Common myeloid progenitor, CD34-positive (primary cell): Measurements from ENCODE around the gene RAP2A. TPM values are rescaled to one million over a fixed set of nuclear protein-coding genes. Genes with fewer than 3 reads are reported as not detected.

Experiments
- CTCF ChIA-PET: fragments of 350-600 bp; sonication (Branson Sonifier 250); formaldehyde crosslinking; loops from one replicate; lab custom pipeline; 2021; ENCODE audit warnings: antibody characterized with exemption; lab: Charles Lee
- POLR2A ChIA-PET: fragments of 350-600 bp; sonication (Branson Sonifier 250); formaldehyde crosslinking; loops from one replicate; lab custom pipeline; 2021; ENCODE audit warnings: antibody characterized with exemption; lab: Charles Lee
- DNase-seq, 3 donors: peaks; one replicate each; pipeline versions ENCODE4 v3.0.0 to v3.0.0-alpha.2; 2013
- H3K27ac ChIP-seq, 2 experiments: 1 replicate in 1 of 2; 2 replicates in 1 of 2; pipeline ENCODE4 v1.7.0; 2013; ENCODE audit warnings: inconsistent platforms in 2 of 2, low read length in 2 of 2, mild to moderate bottlenecking in 2 of 2, low read depth in 1 of 2, moderate library complexity in 1 of 2; ENCODE audit not compliant: severe bottlenecking in 2 of 2, insufficient read depth in 1 of 2, poor library complexity in 1 of 2
- H3K27me3 ChIP-seq, 5 experiments: replicated peaks in 2 of 5; 1 replicate in 3 of 5; 2 replicates in 2 of 5; pipeline versions ENCODE4 v1.6.1 to v1.7.0; 2013; ENCODE audit warnings: low read length in 4 of 5, mild to moderate bottlenecking in 2 of 5, moderate library complexity in 2 of 5, inconsistent platforms in 1 of 5; ENCODE audit not compliant: insufficient read depth in 5 of 5, control insufficient read depth in 4 of 5
- H3K36me3 ChIP-seq, 4 experiments: 1 replicate in 2 of 4; 2 replicates in 2 of 4; pipeline versions ENCODE4 v1.6.1 to v1.7.0; 2013; ENCODE audit warnings: low read length in 3 of 4, control low read depth in 1 of 4, mild to moderate bottlenecking in 1 of 4; ENCODE audit not compliant: control insufficient read depth in 4 of 4, insufficient read depth in 4 of 4
- H3K4me1 ChIP-seq, 4 experiments: 1 replicate in 3 of 4; 2 replicates in 1 of 4; pipeline versions ENCODE4 v1.6.1 to v1.7.1; 2013; ENCODE audit warnings: low read length in 3 of 4, mild to moderate bottlenecking in 3 of 4, control low read depth in 1 of 4, inconsistent platforms in 1 of 4, moderate library complexity in 1 of 4; ENCODE audit not compliant: control insufficient read depth in 4 of 4, insufficient read depth in 4 of 4; ENCODE audit errors: control extremely low read depth in 1 of 4
- H3K4me3 ChIP-seq, 7 experiments: 1 replicate in 4 of 7; 2 replicates in 3 of 7; pipeline versions ENCODE4 v1.5.1 to v1.7.0; 2013; ENCODE audit warnings: mild to moderate bottlenecking in 7 of 7, low read length in 6 of 7, moderate library complexity in 6 of 7, inconsistent platforms in 2 of 7, low read depth in 2 of 7, control low read depth in 1 of 7; ENCODE audit not compliant: insufficient read depth in 4 of 7, control insufficient read depth in 1 of 7; ENCODE audit errors: extremely low read depth in 1 of 7
- H3K9me3 ChIP-seq, 5 experiments: 1 replicate in 4 of 5; 2 replicates in 1 of 5; pipeline versions ENCODE4 v1.6.1 to v1.7.1; 2013; ENCODE audit warnings: low read length in 4 of 5, mild to moderate bottlenecking in 2 of 5, inconsistent platforms in 1 of 5, low read depth in 1 of 5, moderate library complexity in 1 of 5; ENCODE audit not compliant: control insufficient read depth in 4 of 5, insufficient read depth in 2 of 5; ENCODE audit errors: control extremely low read depth in 1 of 5
- WGBS: methylation state at CpG from one replicate; pipeline ENCODE4 v1.1.5; 2013; ENCODE audit not compliant: insufficient coverage; 5-methylcytosine and 5-hydroxymethylcytosine counted together
- polyA plus RNA-seq: library from polyadenylated mRNA; unstranded; fragments of 120-200 nt; gene quantifications from one replicate; pipeline ENCODE4 v1.2.1, GENCODE V29; 2013

The RAP2A gene
- polyA plus RNA-seq: 17.0 TPM

DNA sequence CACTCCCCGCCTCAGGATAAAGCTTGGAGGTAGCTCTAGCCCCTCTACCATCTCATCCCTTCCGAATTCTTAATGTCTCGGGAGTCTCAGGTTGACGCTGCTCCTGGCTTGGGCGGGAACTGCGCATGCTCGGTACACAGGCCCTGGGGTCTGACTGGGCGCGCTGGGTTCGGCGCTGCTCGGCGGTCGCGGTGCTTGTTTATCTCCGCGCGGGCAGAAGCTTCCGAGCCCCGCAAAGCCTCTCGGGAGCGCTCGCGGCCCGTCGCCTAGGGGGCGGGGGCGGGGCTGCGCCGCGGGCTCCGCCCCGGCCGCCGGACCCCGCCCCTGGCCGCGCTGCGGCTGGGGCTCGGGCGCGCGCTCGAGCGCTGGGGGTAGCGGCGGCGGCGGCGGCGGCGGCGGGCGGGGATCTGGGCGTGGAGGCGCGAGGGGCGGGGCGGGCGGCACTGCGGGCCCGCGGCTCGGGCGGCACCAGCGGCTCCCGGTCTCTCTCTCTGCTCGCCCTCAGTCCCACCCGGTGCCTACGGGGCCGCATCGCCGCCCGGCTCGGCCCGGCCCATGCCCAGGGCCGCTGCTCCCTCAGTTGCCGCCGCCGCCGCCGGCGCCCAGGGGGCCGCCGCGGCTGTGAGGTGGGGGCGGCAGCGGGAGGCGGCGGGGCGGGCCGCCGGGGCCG lies at the start of gene RAP2A:
Gene RAP2A (plus strand): TSS at position 443 of the 670 bp plus-strand sequence. CDS start 302 bp downstream, outside the sequence.
- ChIA-PET POLR2A (interaction anchor here (0.7 to 1.3 kb wide), 2 partner anchors 10 to 308 kb away, joined by 3 read pairs; no protein-coding TSS in a partner anchor), CTCF (interaction anchor here (0.7 to 1.6 kb wide), 4 partner anchors 37 to 322 kb away, joined by 3 to 5 read pairs (median 4); no protein-coding TSS in a partner anchor)
- Histone ChIP-seq H3K27ac (peak within 1 kb of the TSS; percentile 98 to 99), H3K27me3 (no peaks in the 10 kb centered on the region), H3K4me3 (peak within 1 kb of the TSS; percentile 76 to 99 (median 90)), H3K36me3 (peaks cover 0 to 2% (median 0%) of the 10 kb centered on the region in 4 experiments), H3K4me1 (peaks cover 7 to 40% (median 14%) of the 10 kb centered on the region in 4 experiments), H3K9me3 (no peaks in the 10 kb centered on the region)
- WGBS: under 1% methylated on average over 55 of the region's 94 CpGs
- peak; percentile 93 to 96 (median 95) for DNase-seq

DNA sequence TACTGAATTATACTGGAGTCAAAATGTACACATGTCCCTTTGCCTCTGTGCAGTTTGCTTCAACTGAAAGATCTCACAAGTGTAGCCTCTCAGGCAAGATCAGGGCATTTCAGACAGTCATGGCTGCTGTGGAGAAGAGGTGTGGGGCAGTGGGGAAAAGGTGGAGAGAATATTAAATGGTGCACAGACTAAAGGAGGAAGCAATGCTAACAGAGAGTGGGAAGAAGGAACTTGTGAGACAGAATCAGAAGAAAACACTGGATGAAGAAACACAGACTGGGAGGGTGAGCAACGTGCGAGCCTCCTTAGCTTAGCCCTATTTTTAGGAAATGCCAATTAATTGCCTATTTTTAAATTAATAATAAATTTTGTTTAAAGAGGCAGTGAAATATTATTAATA lies 49.6 kb upstream of the RAP2A start:
- POLR2A ChIA-PET: no interaction called here
- H3K27me3 ChIP-seq: no peaks in the 10 kb centered on the region

DNA sequence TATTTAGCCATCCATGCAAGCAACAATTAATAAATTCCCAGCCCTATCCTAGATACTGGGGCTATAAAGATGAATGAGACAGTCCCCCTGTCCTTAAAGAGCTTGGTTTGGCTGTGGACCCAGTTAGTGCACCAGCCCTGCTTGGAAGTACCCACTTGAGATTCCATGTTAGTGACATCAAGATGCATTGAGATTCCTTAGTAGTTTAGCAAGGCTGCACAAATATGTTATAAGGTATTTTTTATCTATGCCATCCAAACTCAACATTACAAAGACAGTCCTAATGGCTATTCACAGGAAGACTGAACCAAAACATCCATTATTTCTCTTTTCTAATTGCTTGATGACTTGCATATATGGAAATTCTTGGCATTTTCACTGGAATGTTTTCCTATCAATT lies 48.8 kb upstream of the RAP2A start:
- no peak overlapping the region for H3K4me3 ChIP-seq
- POLR2A ChIA-PET: no interaction called here
- H3K36me3 ChIP-seq: peaks cover 0 to 2% (median 0%) of the 10 kb centered on the region in 4 experiments
- DNase-seq: no peak
- H3K4me1 ChIP-seq: peaks cover 9 to 52% (median 21%) of the 10 kb centered on the region in 4 experiments
- no peak overlapping the region for H3K27ac ChIP-seq
- H3K27me3 ChIP-seq: no peaks in the 10 kb centered on the region
- CTCF ChIA-PET: no interaction called here
- no peaks in the 10 kb centered on the region for H3K9me3 ChIP-seq

More for the DNA sequence above, 49.6 kb upstream of the RAP2A start:
- Histone ChIP-seq H3K36me3 (peaks cover 0 to 2% (median 0%) of the 10 kb centered on the region in 4 experiments), H3K4me3 (no peak overlapping the region), H3K27ac (no peak overlapping the region), H3K9me3 (no peaks in the 10 kb centered on the region), H3K4me1 (peaks cover 9 to 57% (median 22%) of the 10 kb centered on the region in 4 experiments)
- WGBS: no CpG with 5 or more reads among the region's 2 CpGs
- no peak for DNase-seq
- CTCF ChIA-PET: no interaction called here

DNA sequence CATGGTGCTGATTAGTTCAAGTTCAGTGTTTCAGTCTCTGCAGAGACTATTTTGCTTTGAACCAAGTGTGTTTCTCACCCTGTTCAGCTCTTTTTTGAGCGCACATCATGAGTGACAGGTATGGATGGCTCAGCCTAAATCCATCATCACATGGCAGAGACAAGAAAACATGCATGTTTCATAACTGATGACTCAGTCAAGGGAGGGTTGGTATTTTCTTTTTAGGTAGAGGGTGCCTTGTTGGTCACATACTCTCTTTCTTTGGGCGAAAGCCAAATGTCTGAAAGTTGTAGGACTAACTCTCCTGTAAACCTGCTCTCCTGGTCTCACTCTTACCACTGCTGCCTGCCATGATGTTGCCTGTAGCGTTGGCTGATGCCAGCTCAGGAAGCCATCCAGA lies 48.1 kb upstream of the RAP2A start:
- no peak for DNase-seq
- ChIA-PET POLR2A (no interaction called here), CTCF (no interaction called here)
- Histone ChIP-seq H3K9me3 (no peaks in the 10 kb centered on the region), H3K4me1 (peaks cover 9 to 56% (median 21%) of the 10 kb centered on the region in 4 experiments), H3K27me3 (no peaks in the 10 kb centered on the region), H3K27ac (no peak overlapping the region), H3K36me3 (peaks cover 0 to 2% (median 0%) of the 10 kb centered on the region in 4 experiments), H3K4me3 (no peak overlapping the region)
- WGBS: 100% methylated on average over 1 of the region's 3 CpGs

GRCh38 chr13:97386801-97387484 lies 47.0 kb upstream of the RAP2A start:
- WGBS: 14% methylated on average over 4 of the region's 4 CpGs
- peaks cover 9 to 56% (median 21%) of the 10 kb centered on the region in 4 experiments for H3K4me1 ChIP-seq
- peak overlapping the region in 1 of 7 experiments; percentile 20 for H3K4me3 ChIP-seq
- POLR2A ChIA-PET: interaction anchor here (2.0 kb wide), 1 partner anchor 46 kb away, joined by 6 read pairs; no protein-coding TSS in a partner anchor
- no peak overlapping the region for H3K27ac ChIP-seq
- no peaks in the 10 kb centered on the region for H3K27me3 ChIP-seq
- H3K36me3 ChIP-seq: peaks cover 0 to 10% (median 1%) of the 10 kb centered on the region in 4 experiments
- DNase-seq: peak; percentile 16 to 81 (median 79)
- CTCF ChIA-PET: interaction anchor here (0.6 to 2.1 kb wide), 3 partner anchors 17 to 278 kb away, joined by 3 to 5 read pairs (median 3); no protein-coding TSS in a partner anchor
- no peaks in the 10 kb centered on the region for H3K9me3 ChIP-seq

DNA sequence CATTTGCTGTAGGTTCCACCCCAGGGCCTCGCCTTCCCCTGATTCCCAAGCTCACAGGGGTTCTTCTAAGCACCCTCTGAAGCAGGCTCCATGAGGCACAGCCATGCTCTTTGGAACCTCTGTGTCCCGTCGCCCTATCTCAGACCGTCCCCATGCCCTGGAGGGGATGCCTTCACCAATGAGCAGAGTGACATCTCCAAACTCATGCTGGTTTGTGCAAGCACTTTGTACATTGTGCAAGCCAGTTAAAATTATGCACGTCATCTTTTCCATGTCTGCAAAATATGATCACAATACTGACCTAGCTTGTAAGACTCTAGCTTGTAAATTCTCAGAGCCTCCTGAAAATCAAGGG lies 46.5 kb upstream of the RAP2A start:
- CTCF ChIA-PET: interaction anchor here (0.6 to 2.1 kb wide), 4 partner anchors 17 to 279 kb away, joined by 3 to 5 read pairs (median 3); no protein-coding TSS in a partner anchor

More for the DNA sequence above, 46.5 kb upstream of the RAP2A start:
- Histone ChIP-seq H3K9me3 (no peaks in the 10 kb centered on the region), H3K36me3 (peaks cover 0 to 11% (median 1%) of the 10 kb centered on the region in 4 experiments), H3K27ac (no peak overlapping the region), H3K27me3 (no peaks in the 10 kb centered on the region), H3K4me3 (peak overlapping the region in 1 of 7 experiments; percentile 20), H3K4me1 (peaks cover 9 to 56% (median 21%) of the 10 kb centered on the region in 4 experiments)
- 88% methylated on average over 5 of the region's 5 CpGs for WGBS
- POLR2A ChIA-PET: interaction anchor here (0.6 to 2.0 kb wide), 2 partner anchors 46 to 352 kb away, joined by 5 to 6 read pairs; no protein-coding TSS in a partner anchor
- DNase-seq: peak in 1 of 3 donors; percentile 24
